Neural cell (in vitro differentiated cells): ENCODE measurements around the gene CNIH1. TPM values are rescaled to one million over a fixed set of nuclear protein-coding genes. Genes with fewer than 3 reads are reported as not detected.

Experiments used
- H2AFZ ChIP-seq: fragments of 200-600, 300-800 bp; sonication (generic), shearing (Covaris generic); 2 replicates; pipeline ENCODE4 v1.6.0; 2014; ENCODE audit warnings: low read depth, mild to moderate bottlenecking, antibody characterized with exemption, low read length, moderate library complexity
- H3F3A ChIP-seq: fragments of 200-600 bp; shearing (Covaris generic); 2 replicates; pipeline ENCODE4 v1.6.1; 2016; ENCODE audit warnings: mild to moderate bottlenecking, moderate library complexity, mixed read lengths, antibody characterized with exemption, low read length; ENCODE audit not compliant: insufficient read depth, poor library complexity, severe bottlenecking
- H3K27ac ChIP-seq: fragments of 200-600, 300-800 bp; sonication (generic), shearing (Covaris generic); 2 replicates; pipeline ENCODE4 v1.5.1; 2014; ENCODE audit warnings: mild to moderate bottlenecking, low read length, moderate library complexity
- H3K27me3 ChIP-seq: fragments of 300-800, 200-600 bp; sonication (generic), shearing (Covaris generic); 2 replicates; pipeline ENCODE4 v1.6.0; 2014; ENCODE audit warnings: mild to moderate bottlenecking, low read depth, low read length, moderate library complexity; ENCODE audit not compliant: insufficient read depth
- H3K36me3 ChIP-seq: fragments of 300-800, 200-600 bp; sonication (generic), shearing (Covaris generic); 2 replicates; pipeline ENCODE4 v1.5.1; 2014; ENCODE audit warnings: mild to moderate bottlenecking, antibody characterized with exemption, low read length, moderate library complexity; ENCODE audit not compliant: insufficient read depth
- H3K4me2 ChIP-seq: fragments of 300-800, 200-600 bp; sonication (generic), shearing (Covaris generic); 2 replicates; pipeline ENCODE4 v1.6.0; 2014; ENCODE audit warnings: mild to moderate bottlenecking, low read length
- H3K4me3 ChIP-seq: fragments of 300-800, 200-600 bp; sonication (generic), shearing (Covaris generic); 2 replicates; pipeline ENCODE4 v1.5.1; 2014; ENCODE audit warnings: mild to moderate bottlenecking, low read length, moderate library complexity
- H3K79me2 ChIP-seq: fragments of 200-600 bp; shearing (Covaris generic); replicated peaks from 2 replicates; pipeline ENCODE4 v1.6.0; 2014; ENCODE audit warnings: mild to moderate bottlenecking, low read length, moderate library complexity; ENCODE audit not compliant: insufficient read depth
- H3K9ac ChIP-seq: fragments of 300-800, 200-600 bp; sonication (generic), shearing (Covaris generic); 2 replicates; pipeline ENCODE4 v1.6.1; 2016; ENCODE audit warnings: mild to moderate bottlenecking, low read length, mixed read lengths
- H3K9me2 ChIP-seq: fragments of 200-600 bp; shearing (Covaris generic); 2 replicates; pipeline ENCODE4 v1.6.1; 2016; ENCODE audit warnings: mild to moderate bottlenecking, low read length, mixed read lengths; ENCODE audit not compliant: insufficient read depth
- H3K9me3 ChIP-seq: fragments of 200-600, 300-800 bp; sonication (generic), shearing (Covaris generic); 2 replicates; pipeline ENCODE4 v1.6.1; 2016; ENCODE audit warnings: mild to moderate bottlenecking, mixed run types, low read length, moderate library complexity, mixed read lengths
- H4K20me1 ChIP-seq: fragments of 200-600 bp; shearing (Covaris generic); 2 replicates; pipeline ENCODE4 v1.6.1; 2016; ENCODE audit warnings: mild to moderate bottlenecking, mixed run types; ENCODE audit not compliant: insufficient read depth
- EP300 ChIP-seq: fragments of 450-650 bp; conservative IDR thresholded peaks from 2 replicates; pipeline ENCODE4 v1.6.1; 2014; ENCODE audit warnings: antibody characterized with exemption, mild to moderate bottlenecking, moderate library complexity; ENCODE audit not compliant: poor library complexity, severe bottlenecking
- EZH2 ChIP-seq: fragments of 200-600, 300-800 bp; shearing (Covaris generic), sonication (generic); IDR thresholded peaks from 2 replicates; pipeline ENCODE4 v1.6.1; 2014; ENCODE audit warnings: antibody characterized with exemption, low read length, borderline replicate concordance, mild to moderate bottlenecking; ENCODE audit not compliant: insufficient read depth, poor library complexity, severe bottlenecking
- MXI1 ChIP-seq: fragments of 450-650 bp; conservative IDR thresholded peaks from 2 replicates; pipeline ENCODE4 v1.6.1; 2014; ENCODE audit warnings: antibody characterized with exemption, mild to moderate bottlenecking; ENCODE audit not compliant: poor library complexity, severe bottlenecking
- POLR2AphosphoS5 ChIP-seq: IDR thresholded peaks from 2 replicates; pipeline ENCODE4 v1.6.1; 2012
- RAD21 ChIP-seq: fragments of 450-650 bp; conservative IDR thresholded peaks from 2 replicates; pipeline ENCODE4 v1.6.1; 2014; ENCODE audit warnings: antibody characterized with exemption, mild to moderate bottlenecking, moderate library complexity
- SMC3 ChIP-seq: fragments of 450-650 bp; conservative IDR thresholded peaks from 2 replicates; pipeline ENCODE4 v1.6.1; 2014; ENCODE audit warnings: antibody characterized with exemption, mild to moderate bottlenecking, moderate library complexity; ENCODE audit not compliant: poor library complexity
- TAF1 ChIP-seq: IDR thresholded peaks from 2 replicates; pipeline ENCODE4 v1.6.1; 2012; ENCODE audit warnings: low read depth
- polyA plus RNA-seq: library from polyadenylated mRNA; depleted of rRNA; stranded (reverse); fragments of >200 nt; gene quantifications from 2 replicates; pipeline ENCODE4 v1.2.3, GENCODE V29; 2014
- TF ChIP-seq, protein P1 (sequence below): fragments of 450-650 bp; IDR thresholded peaks from 2 replicates; pipeline ENCODE4 v1.5.1; 2014; ENCODE audit warnings: antibody characterized with exemption, mild to moderate bottlenecking, moderate library complexity; ENCODE audit not compliant: poor library complexity, severe bottlenecking
- TF ChIP-seq, protein P2 (sequence below): IDR thresholded peaks from 2 replicates; pipeline ENCODE4 v1.6.1; 2012; ENCODE audit warnings: borderline replicate concordance

CNIH1 gene
- polyA plus RNA-seq, 1 donor from 2014 or later: 125 TPM

- no peaks in the 10 kb centered on the region for H3K9me3 ChIP-seq
- no peak overlapping the region for H3K27ac ChIP-seq
- no peaks in the 10 kb centered on the region for H3K27me3 ChIP-seq
- H3F3A ChIP-seq: no peaks in the 10 kb centered on the region
- peaks cover 19% of the 10 kb centered on the region for H3K79me2 ChIP-seq
- H3K4me2 ChIP-seq: no peak overlapping the region
- peaks cover 6% of the 10 kb centered on the region for H3K36me3 ChIP-seq
- H2AFZ ChIP-seq: no peak overlapping the region
- no peak overlapping the region for H3K4me3 ChIP-seq
- H3K9ac ChIP-seq: no peak overlapping the region
- TF ChIP-seq, protein P1, sequence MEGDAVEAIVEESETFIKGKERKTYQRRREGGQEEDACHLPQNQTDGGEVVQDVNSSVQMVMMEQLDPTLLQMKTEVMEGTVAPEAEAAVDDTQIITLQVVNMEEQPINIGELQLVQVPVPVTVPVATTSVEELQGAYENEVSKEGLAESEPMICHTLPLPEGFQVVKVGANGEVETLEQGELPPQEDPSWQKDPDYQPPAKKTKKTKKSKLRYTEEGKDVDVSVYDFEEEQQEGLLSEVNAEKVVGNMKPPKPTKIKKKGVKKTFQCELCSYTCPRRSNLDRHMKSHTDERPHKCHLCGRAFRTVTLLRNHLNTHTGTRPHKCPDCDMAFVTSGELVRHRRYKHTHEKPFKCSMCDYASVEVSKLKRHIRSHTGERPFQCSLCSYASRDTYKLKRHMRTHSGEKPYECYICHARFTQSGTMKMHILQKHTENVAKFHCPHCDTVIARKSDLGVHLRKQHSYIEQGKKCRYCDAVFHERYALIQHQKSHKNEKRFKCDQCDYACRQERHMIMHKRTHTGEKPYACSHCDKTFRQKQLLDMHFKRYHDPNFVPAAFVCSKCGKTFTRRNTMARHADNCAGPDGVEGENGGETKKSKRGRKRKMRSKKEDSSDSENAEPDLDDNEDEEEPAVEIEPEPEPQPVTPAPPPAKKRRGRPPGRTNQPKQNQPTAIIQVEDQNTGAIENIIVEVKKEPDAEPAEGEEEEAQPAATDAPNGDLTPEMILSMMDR: no peak
- TF ChIP-seq EZH2 (no peak), SMC3 (no peak), EP300 (no peak), MXI1 (no peak), POLR2AphosphoS5 (no peak), TAF1 (no peak), RAD21 (no peak)
- TF ChIP-seq, protein P2, sequence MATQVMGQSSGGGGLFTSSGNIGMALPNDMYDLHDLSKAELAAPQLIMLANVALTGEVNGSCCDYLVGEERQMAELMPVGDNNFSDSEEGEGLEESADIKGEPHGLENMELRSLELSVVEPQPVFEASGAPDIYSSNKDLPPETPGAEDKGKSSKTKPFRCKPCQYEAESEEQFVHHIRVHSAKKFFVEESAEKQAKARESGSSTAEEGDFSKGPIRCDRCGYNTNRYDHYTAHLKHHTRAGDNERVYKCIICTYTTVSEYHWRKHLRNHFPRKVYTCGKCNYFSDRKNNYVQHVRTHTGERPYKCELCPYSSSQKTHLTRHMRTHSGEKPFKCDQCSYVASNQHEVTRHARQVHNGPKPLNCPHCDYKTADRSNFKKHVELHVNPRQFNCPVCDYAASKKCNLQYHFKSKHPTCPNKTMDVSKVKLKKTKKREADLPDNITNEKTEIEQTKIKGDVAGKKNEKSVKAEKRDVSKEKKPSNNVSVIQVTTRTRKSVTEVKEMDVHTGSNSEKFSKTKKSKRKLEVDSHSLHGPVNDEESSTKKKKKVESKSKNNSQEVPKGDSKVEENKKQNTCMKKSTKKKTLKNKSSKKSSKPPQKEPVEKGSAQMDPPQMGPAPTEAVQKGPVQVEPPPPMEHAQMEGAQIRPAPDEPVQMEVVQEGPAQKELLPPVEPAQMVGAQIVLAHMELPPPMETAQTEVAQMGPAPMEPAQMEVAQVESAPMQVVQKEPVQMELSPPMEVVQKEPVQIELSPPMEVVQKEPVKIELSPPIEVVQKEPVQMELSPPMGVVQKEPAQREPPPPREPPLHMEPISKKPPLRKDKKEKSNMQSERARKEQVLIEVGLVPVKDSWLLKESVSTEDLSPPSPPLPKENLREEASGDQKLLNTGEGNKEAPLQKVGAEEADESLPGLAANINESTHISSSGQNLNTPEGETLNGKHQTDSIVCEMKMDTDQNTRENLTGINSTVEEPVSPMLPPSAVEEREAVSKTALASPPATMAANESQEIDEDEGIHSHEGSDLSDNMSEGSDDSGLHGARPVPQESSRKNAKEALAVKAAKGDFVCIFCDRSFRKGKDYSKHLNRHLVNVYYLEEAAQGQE: no peak
- no peaks in the 10 kb centered on the region for H4K20me1 ChIP-seq
- H3K9me2 ChIP-seq: no peaks in the 10 kb centered on the region
Measured at GRCh38 chr14:54428527-54428926, 12.6 kb downstream of the CNIH1 start.

- no peak overlapping the region for H3K9ac ChIP-seq
- H3K4me2 ChIP-seq: no peak overlapping the region
- no peak overlapping the region for H3K27ac ChIP-seq
- no peaks in the 10 kb centered on the region for H3K27me3 ChIP-seq
- H2AFZ ChIP-seq: no peak overlapping the region
- H3K9me3 ChIP-seq: no peaks in the 10 kb centered on the region
- no peak for TF ChIP-seq POLR2AphosphoS5
- TF ChIP-seq, protein P2: no peak
- TF ChIP-seq MXI1: no peak
- TF ChIP-seq EP300: no peak
- no peak for TF ChIP-seq RAD21
- TF ChIP-seq, protein P1: no peak
- TF ChIP-seq SMC3: no peak
- TF ChIP-seq EZH2: no peak
- no peak for TF ChIP-seq TAF1
- H4K20me1 ChIP-seq: no peaks in the 10 kb centered on the region
- H3F3A ChIP-seq: no peaks in the 10 kb centered on the region
- H3K4me3 ChIP-seq: no peak overlapping the region
- no peaks in the 10 kb centered on the region for H3K9me2 ChIP-seq
- H3K79me2 ChIP-seq: peaks cover 12% of the 10 kb centered on the region
- peaks cover 6% of the 10 kb centered on the region for H3K36me3 ChIP-seq
Measured at GRCh38 chr14:54427871-54428270, 13.3 kb downstream of the CNIH1 start.
